Body of pancreas (tissue), 4 donors: ENCODE measurements around the gene TPM2. TPM values are rescaled to one million over a fixed set of nuclear protein-coding genes. Genes with fewer than 3 reads are reported as not detected.

Source experiments
- ATAC-seq: fragments of 150-250 bp; one replicate; pipeline ENCODE4 v1.9.1; 2016
- DNase-seq, 4 donors: peaks; one replicate each; pipeline ENCODE4 v3.0.0-alpha.2; 2019
- H3K27ac ChIP-seq, 4 donors: fragments of 200-600 bp; sonication (generic); 1 replicate in 3 of 4; 2 replicates in 1 of 4; pipeline versions ENCODE4 v1.5.1 to v1.6.1; 2016 to 2019; ENCODE audit warnings: mild to moderate bottlenecking in 1 of 4, mixed read lengths in 1 of 4, moderate library complexity in 1 of 4
- H3K27me3 ChIP-seq, 2 donors: fragments of 200-600 bp; sonication (generic); one replicate each; pipeline ENCODE4 v1.6.0; 2016; ENCODE audit warnings: mild to moderate bottlenecking in 1 of 2
- H3K36me3 ChIP-seq, 2 donors: fragments of 200-600 bp; sonication (generic); replicated peaks in 1 of 2; 2 replicates each; pipeline ENCODE4 v1.5.1; 2016; ENCODE audit warnings: low read depth in 2 of 2; ENCODE audit not compliant: insufficient read depth in 1 of 2
- H3K4me1 ChIP-seq: fragments of 200-600 bp; sonication (generic); one replicate; pipeline ENCODE4 v1.6.0; 2016
- H3K4me3 ChIP-seq, 2 donors: fragments of 200-600 bp; sonication (generic); 1 replicate in 1 of 2; 2 replicates in 1 of 2; pipeline ENCODE4 v1.5.1; 2016 to 2019
- H3K9me3 ChIP-seq, 3 donors: fragments of 200-600 bp; sonication (generic); 1 replicate in 2 of 3; 2 replicates in 1 of 3; pipeline ENCODE4 v1.5.1; 2016
- POLR2A ChIP-seq, 3 donors: fragments of 450-650 bp; IDR thresholded peaks; one replicate each; pipeline ENCODE4 v1.6.1; 2016; ENCODE audit warnings: antibody characterized with exemption in 3 of 3, mild to moderate bottlenecking in 2 of 3
- WGBS, 2 donors: methylation state at CpG; one replicate each; pipeline ENCODE4 v1.1.5; 2017; 5-methylcytosine and 5-hydroxymethylcytosine counted together
- intact Hi-C: fragments of 100-400 bp; cut with DNase I; formaldehyde crosslinking; loops from one replicate; pipeline ENCODE4 v1.15.1; 2023
- total RNA-seq, 2 donors: library from RNA; depleted of rRNA; stranded (reverse); fragments of >200 nt; gene quantifications; one replicate each; pipeline ENCODE4 v1.1.0, GENCODE V29; 2016
- TF ChIP-seq, protein P1 (sequence below), 7 experiments: fragments of 450-650 bp in 4 of 7; fragments of 200-600 bp in 3 of 7; sonication (generic) in 3 of 7; IDR thresholded peaks; one replicate each; pipeline ENCODE4 v1.5.1; 2016 to 2019; ENCODE audit warnings: antibody characterized with exemption in 7 of 7

TPM2 gene
- total RNA-seq, 2 donors from 2014 or later = 75.8 to 132 TPM

DNA sequence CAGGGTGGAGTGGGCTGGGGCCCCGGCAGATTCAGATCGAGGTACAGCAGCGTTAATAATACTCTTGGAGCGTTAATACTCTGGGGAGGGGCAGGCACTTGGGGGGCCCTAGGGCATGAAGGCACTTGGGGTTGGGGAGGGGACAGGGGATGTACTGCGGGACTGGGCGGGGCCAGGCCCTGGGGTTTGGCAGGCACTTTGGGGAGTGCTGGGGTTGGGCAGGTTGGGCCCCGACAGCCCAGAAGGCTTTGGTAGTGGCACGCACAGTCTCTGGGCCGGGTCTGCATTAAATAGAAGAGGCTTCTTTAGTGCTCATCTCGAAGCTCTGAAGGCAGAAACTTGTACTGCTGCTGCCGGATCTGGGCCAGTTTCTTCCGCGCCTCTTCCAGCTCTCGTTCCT lies 7.8 kb upstream of the TPM2 start:
- H3K27me3 ChIP-seq = no peaks in the 10 kb centered on the region
- ATAC-seq (no peak), DNase-seq (no peak)
- no peak for TF ChIP-seq POLR2A (IDR thresholded peaks at IDR 0.05)
- TF ChIP-seq, protein P1, sequence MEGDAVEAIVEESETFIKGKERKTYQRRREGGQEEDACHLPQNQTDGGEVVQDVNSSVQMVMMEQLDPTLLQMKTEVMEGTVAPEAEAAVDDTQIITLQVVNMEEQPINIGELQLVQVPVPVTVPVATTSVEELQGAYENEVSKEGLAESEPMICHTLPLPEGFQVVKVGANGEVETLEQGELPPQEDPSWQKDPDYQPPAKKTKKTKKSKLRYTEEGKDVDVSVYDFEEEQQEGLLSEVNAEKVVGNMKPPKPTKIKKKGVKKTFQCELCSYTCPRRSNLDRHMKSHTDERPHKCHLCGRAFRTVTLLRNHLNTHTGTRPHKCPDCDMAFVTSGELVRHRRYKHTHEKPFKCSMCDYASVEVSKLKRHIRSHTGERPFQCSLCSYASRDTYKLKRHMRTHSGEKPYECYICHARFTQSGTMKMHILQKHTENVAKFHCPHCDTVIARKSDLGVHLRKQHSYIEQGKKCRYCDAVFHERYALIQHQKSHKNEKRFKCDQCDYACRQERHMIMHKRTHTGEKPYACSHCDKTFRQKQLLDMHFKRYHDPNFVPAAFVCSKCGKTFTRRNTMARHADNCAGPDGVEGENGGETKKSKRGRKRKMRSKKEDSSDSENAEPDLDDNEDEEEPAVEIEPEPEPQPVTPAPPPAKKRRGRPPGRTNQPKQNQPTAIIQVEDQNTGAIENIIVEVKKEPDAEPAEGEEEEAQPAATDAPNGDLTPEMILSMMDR (IDR thresholded peaks at IDR 0.05) = no peak
- peaks cover 26 to 37% of the 10 kb centered on the region in 2 donors for H3K36me3 ChIP-seq
- intact Hi-C loops = loop anchor here (5.0 kb wide), 1 partner anchor 35 kb away; no protein-coding TSS in a partner anchor
- peak overlapping the region in 2 of 4 donors; percentile 53 to 73 for H3K27ac ChIP-seq
- no peaks in the 10 kb centered on the region for H3K9me3 ChIP-seq
- 84 to 88% methylated on average over 13 of the region's 14 CpGs for WGBS, 2 donors
- H3K4me1 ChIP-seq = peaks cover 28% of the 10 kb centered on the region
- no peak overlapping the region for H3K4me3 ChIP-seq

DNA sequence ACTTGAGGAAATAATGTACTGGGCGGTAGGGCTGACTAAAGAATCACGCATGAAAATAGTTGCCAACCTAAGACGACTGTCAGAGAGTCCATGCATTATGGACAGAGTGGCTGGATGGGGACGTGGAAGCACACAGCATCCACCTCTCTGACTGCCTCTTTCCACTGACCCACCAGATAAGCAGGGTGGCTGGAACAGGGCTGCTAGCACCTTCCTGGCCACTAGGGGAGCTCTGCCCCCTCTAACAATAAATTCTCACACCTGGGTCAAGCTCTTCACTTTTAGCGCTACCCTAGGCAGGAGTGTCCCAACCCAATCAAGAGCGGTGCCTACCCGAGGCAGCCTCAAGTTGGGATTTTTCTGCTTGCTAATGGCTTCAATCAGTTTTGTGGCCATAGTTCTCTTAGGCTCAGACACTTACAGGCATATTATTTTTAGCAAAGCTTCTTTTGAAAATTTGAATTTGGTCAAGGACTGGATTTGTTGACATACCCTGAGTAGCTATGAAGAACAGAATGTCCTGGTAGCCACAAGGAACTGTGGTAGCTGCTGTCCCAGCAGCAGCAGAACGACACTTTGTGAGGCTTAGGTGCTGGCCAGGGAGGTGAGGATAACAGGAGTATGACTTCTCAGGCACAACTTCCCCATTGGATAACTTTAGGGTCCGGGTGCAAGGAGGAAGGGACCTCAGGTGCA lies 6.9 kb upstream of the TPM2 start:
- DNase-seq (peak; percentile 75 to 80 (median 78)), ATAC-seq (peak; percentile 78)
- Histone ChIP-seq H3K36me3 (peaks cover 26 to 32% of the 10 kb centered on the region in 2 donors), H3K27me3 (no peaks in the 10 kb centered on the region), H3K27ac (peak overlapping the region; percentile 23 to 73 (median 54)), H3K4me1 (peaks cover 28% of the 10 kb centered on the region), H3K9me3 (no peaks in the 10 kb centered on the region), H3K4me3 (no peak overlapping the region)
- 22 to 24% methylated on average over 9 of the region's 9 CpGs for WGBS, 2 donors
- TF ChIP-seq, protein P1 (IDR thresholded peaks at IDR 0.05) = peak; percentile 86 to 93 (median 90)
- peak in 1 of 3 donors; percentile 22 for TF ChIP-seq POLR2A (IDR thresholded peaks at IDR 0.05)
- intact Hi-C loops = loop anchor here (5.0 kb wide), 1 partner anchor 34 kb away; no protein-coding TSS in a partner anchor

DNA sequence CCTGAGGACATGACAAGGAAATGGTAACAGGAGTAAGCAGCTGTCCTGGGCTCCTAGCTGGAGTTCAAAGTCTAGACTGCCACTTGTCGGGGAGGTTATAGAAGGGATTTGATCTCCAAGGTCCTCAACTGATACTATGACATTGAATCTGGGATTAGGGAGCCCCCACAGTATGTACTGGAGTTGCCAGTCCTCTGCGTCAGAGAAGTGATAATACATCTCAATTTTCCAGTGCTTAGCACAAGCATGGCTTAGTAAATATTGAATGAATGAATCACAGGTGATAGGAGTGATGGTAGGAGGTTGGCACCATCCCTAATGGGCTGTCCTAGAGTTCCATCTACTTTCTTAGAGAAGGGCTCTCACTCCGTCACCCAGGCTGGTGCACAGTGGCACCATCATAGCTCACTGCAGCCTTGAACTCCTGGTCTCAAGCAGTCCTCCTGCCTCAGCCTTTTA lies 6.2 kb upstream of the TPM2 start:
- Histone ChIP-seq H3K27ac (peak overlapping the region; percentile 23 to 73 (median 54)), H3K4me1 (peaks cover 32% of the 10 kb centered on the region), H3K36me3 (peaks cover 25 to 30% of the 10 kb centered on the region in 2 donors), H3K9me3 (no peaks in the 10 kb centered on the region), H3K4me3 (no peak overlapping the region), H3K27me3 (no peaks in the 10 kb centered on the region)
- ATAC-seq (peak; percentile 72), DNase-seq (peak; percentile 38 to 89 (median 65))
- WGBS, 2 donors = 31 to 37% methylated on average over 3 of the region's 3 CpGs
- intact Hi-C loops = loop anchor here (5.0 kb wide), 1 partner anchor 34 kb away; no protein-coding TSS in a partner anchor
- TF ChIP-seq, protein P1 (IDR thresholded peaks at IDR 0.05) = no peak
- TF ChIP-seq POLR2A (IDR thresholded peaks at IDR 0.05) = peak in 1 of 3 donors; percentile 58

DNA sequence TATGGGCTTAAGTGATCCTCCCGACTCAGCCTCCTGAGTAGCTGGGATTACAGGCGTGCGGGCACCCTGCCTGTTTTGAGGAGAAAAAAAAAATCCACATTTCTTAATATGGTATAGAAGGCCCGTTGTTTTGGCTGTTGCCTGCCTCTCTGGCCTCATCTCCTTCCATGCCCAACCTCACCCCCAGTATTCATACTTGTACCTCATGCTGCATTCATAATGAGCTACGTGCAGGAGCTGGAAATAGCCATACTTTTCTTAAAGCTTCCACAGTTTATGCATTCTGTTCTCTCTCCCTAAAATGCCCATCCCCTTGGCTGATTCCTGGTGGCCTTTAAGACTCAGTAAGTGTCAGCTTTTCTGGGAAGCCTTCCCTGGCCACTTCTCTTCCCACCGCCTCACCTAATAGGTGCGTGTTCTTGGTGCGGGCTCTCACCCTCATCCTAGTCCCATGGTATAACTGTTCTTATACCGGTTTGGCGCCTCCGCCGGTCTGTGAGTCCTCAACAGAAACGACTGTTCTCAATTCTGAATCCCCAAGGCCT lies 2.1 kb upstream of the TPM2 start:
- peak overlapping the region in 2 of 4 donors; percentile 82 to 90 for H3K27ac ChIP-seq
- H3K4me1 ChIP-seq = peaks cover 32% of the 10 kb centered on the region
- ATAC-seq = no peak
- 88% methylated on average over 13 of the region's 13 CpGs for WGBS, 2 donors
- intact Hi-C loops = no loop called here
- no peak for TF ChIP-seq POLR2A (IDR thresholded peaks at IDR 0.05)
- H3K4me3 ChIP-seq = no peak overlapping the region
- no peaks in the 10 kb centered on the region for H3K27me3 ChIP-seq
- no peaks in the 10 kb centered on the region for H3K9me3 ChIP-seq
- H3K36me3 ChIP-seq = no peaks in the 10 kb centered on the region
- no peak for DNase-seq

DNA sequence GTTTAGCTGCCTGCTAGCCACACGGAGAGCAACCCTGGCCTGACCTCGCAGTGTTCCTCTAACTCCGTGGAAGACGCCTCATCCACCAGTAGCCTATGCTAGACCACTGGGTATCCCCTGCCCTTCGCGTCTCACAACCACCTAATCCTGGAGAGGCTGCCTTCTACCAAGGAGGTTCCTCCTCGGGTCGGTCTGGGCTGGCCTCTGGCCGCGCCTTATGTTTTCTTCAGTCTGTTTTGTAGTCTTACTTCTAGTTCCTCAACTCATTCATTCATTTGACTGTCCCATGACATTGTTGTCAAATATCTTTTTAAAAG lies 1.6 kb upstream of the TPM2 start:
- ATAC-seq = no peak
- Histone ChIP-seq H3K27me3 (no peaks in the 10 kb centered on the region), H3K27ac (peak overlapping the region; percentile 69 to 90 (median 82)), H3K9me3 (no peaks in the 10 kb centered on the region), H3K36me3 (no peaks in the 10 kb centered on the region), H3K4me1 (peaks cover 27% of the 10 kb centered on the region), H3K4me3 (peak overlapping the region in 1 of 2 donors; percentile 86)
- no peak for DNase-seq
- intact Hi-C loops = no loop called here
- 26 to 36% methylated on average over 9 to 10 of the region's 10 CpGs for whole genome bisulfite sequencing, 2 donors
- TF ChIP-seq POLR2A (IDR thresholded peaks at IDR 0.05) = no peak
- TF ChIP-seq, protein P1 (IDR thresholded peaks at IDR 0.05) = no peak
